GM21619 (cell line): ENCODE results near the gene PXYLP1.

Experiments used
- ATAC-seq: cut with Tn5 transposase; IDR thresholded peaks from one replicate; pipeline ENCODE4 v1.9.1; 2021; ENCODE audit not compliant: unreplicated experiment

Gene PXYLP1

DNA sequence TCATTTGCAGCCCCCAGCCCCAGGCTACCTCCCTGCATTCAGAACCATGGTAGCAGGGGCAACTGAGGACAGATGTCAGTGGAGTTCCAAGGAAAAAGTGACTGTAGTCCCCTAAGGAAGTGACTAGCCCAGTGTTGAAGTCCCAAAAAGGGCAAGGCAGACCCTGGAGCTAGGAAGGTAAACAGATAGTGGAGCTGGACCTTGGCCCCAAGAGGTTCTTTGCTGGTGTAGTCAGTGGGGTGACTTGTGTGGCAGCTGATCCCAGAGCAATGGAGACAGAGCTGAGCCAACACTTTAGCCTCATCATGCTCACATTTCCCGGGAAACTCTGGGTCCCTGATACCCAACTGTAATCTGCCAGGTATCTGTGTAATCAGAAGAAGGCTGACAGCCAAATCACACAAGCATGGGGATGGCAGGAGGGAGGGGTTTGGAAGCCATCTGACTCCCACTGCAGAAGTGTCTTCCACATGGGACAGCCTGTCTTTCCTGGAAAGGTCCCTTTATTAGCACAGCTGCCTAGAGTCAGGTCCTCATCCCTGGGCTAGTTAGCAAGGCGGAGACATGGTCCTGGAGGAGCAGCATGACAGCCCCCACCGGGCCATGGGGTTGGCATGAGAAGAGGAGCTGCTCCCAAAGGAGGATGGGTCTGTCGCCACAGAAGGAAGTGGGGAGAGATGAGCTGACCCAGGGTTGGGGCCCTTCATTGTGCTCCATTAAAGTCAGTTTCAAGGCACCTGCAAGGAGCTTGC is 39.8 kb downstream of the PXYLP1 start:
- ATAC-seq = no peak

DNA sequence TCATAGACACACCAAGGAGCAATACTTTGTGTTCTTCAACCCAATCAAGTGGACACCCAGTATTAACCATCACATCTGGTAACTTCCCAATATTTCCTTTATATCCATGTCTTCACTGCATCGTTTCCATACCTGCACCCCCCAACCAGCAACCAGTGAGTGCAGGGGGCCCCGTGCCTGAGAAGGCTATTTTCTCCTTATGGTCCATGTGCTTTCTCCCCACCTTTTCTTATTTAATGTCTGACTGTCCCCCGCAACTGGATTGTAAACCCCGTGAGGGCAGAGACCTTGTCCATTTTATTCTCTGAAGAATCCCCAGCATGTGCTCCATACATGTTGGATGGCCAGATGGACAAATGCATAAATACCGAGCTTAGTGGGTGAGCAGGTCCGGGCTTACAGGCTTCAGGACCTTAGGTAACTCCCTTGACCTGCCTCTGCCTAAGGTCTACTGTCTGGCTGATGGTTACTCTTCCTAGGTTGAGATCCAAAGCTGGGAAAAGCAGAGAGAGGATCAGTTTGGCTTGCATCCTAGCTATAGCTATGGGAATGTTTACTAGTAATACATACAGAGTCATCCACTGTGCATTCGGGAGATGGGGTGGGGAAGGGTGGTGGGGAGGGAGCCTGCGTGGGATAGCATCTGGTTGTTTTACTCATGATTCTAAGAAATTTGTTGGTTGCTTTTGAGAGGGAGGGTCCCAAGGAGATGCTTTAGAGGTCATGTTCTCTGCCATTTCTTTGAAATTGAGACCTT is 41.5 kb downstream of the PXYLP1 start:
- no peak for ATAC-seq

DNA sequence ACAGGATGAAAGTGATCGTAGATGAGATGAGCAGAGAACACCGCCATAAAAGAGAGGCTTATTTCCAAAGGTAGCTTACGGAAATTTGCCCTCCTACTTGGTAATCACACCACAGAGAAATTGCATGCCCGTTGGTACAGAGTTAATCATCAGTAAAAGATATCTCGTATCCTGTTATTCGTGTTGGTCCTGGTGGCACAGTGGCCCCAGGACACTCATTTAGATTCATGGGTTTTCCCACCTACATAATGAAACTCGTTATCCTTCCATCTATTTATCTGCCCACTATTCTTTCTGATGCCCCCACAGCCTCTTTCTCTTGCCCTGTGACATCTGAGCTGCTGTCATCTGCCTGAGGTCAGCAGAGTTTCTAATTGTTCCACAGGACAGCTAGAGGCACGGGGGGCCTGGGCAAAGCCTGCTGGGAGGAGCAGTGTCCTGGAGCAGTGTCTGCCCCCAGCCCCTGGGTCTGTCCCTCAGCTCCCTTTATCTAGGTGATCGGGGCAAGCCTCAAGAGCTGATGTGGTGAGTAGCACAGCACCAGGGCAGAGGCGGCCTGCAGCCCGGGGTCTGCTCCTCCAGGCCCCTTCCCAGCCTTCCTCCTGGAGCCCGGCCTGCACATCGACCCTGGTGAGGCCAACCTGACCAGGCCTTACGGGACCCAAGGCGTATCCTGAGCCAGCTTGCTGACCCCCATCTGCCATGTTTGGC is 42.2 kb downstream of the PXYLP1 start:
- ATAC-seq = no peak

DNA sequence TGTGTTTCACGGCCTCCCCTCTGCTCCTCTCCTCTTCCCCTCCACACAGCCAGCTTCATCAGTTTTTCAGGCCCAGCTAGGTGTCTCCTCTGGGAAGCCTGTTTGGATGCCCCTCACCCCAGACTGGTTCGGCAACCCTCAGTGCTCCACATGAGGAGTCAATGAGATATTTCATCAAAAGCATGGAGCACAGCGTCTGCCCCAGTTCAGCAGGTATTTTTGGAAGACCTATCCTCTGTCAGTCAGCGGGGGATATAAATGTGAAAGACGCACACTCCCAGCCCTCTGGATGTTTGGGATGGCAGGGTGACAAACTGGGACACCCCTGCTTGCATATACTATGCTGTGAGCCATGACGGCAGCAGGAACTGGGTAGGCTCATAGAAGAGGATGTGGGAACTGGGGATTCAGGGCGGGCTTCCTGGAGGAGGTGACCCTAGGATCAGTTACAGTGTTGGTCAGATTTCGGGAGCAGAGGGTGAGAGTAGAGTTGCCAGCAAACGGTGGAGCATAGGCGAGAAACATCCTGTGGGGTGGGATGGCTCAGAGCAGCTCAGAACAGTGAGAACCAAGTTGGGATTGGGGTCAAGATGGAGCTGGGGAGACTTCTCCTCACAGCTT is 42.9 kb downstream of the PXYLP1 start:
- ATAC-seq = no peak

DNA sequence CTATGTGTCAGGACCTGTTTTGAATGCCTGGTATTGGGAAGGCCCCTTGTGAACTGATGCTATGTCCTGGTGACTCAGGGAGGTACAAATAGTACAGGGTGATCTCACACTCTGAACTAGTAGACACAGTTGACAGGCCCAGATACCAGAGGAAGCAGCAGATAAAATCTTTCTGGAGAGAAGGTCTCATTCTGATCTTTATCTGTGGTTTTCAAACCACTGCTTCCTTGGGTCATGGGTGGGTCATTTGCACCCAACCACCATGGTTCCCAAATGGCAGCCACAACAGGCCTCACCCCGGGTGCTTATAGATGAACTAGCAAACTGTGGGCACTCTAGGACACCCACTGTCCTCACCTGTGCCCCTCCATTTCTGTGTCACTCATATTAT is 43.4 kb downstream of the PXYLP1 start:
- peak; percentile 64 for ATAC-seq

DNA sequence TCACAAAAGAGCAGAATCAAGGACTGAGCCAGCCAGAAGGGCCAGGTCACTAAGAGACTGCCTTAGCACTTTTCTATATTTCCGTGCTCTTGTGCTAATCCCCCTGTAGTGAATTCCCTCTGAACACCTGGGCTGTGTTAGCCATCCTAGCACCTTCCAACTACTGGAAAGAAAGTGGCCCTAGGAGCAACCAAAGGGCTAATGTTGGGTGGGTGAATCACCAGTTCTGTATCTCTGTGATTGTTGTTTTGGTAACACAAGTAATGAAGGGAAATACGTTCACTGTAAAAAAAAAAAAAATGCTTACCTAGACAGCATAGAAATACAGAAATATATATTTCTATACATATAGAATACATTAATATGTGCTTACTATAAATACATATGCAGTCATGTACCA is 43.9 kb downstream of the PXYLP1 start:
- no peak for ATAC-seq

DNA sequence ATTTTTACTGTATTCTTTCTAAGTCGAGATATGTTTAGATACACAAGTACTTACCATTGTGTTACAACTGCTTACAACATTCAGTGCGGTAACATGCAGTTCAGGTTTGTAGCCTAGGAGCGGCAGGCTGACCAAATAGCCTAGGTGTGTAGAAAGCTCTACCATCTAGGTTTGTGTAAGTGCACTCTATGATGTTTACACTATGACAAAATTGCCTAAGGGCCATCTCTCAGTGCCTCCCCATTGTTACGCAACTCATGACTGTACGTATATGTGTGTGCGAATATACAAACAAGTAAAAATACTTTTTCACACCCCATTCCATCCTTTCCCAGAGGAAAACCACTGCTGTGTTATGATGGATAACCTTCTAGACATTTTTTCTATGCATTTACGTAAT is 44.3 kb downstream of the PXYLP1 start:
- no peak for ATAC-seq

DNA sequence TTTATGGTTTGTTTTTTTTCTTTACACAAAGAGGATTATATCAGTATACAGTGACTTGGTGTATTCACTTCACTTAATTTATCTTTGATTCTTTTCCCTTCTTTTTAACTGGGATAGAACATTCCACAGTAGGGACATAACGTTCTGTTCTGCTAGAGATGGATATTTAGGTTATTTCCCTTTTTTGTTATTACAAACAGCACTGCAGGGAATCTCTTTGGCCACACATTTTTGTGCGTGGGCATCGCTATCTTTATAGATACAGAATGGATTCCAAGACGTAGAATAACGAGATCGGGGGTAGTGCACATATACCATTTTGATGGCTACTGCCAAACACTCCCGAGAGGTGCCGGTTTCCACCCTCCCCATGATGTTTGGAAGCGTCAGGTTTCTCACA is 44.8 kb downstream of the PXYLP1 start:
- no peak for ATAC-seq

DNA sequence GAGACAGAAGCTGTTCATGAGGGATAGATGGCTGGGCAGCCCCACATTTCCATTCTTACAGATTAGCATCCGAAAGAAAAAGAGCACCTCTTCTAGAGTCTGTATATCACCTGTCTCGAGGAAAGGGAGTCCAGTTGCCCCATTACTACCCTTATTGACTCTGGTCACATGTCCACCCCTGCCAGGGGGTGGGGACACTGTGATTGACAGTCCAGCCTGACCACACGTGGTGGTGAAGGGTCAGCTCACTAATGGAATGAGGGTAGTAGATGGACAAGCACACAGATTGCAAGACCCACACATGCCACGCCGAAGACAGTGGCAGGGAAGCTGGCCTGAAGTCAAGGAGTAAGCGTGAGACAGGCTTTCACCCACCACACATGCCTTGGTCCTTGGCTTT is 45.8 kb downstream of the PXYLP1 start:
- no peak for ATAC-seq

DNA sequence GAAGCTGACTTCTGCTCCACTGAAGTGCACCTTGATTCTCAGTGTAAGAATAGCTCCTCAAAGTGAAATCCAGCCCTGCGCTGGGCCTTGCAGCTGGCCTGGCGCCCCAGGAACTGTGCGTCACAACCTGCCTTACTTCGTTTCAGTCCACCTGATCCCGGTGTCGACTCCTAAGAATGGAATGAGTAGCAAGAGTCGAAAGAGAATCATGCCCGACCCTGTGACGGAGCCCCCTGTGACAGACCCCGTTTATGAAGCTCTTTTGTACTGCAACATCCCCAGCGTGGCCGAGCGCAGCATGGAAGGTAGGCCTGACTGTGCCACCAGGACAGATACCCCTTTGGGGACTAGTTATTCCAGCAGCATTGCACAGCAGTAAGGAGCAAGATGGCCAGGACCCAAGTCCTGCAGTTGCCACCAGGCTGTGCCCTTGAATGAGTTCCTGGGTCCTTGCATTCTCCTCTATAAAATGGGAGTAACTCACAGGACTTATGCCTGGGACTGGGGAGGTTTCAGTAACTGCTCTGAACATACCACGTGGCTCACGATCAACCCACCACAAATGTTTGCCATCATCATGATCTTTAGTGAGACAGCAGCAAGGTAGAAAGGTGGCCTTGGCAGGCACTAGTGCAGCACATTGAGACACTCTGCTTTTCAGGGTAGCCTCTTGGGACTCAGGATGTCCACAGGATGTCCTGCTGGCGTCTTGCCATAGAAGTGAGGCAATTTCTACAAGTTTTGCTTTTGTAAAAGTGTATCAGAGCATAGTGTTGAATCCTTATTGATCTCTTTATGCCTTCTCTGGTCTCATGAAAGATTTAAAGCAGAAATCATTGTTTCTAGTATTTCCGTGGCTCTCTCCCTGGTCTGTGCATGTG is 46.8 kb downstream of the PXYLP1 start:
- ATAC-seq = no peak

DNA sequence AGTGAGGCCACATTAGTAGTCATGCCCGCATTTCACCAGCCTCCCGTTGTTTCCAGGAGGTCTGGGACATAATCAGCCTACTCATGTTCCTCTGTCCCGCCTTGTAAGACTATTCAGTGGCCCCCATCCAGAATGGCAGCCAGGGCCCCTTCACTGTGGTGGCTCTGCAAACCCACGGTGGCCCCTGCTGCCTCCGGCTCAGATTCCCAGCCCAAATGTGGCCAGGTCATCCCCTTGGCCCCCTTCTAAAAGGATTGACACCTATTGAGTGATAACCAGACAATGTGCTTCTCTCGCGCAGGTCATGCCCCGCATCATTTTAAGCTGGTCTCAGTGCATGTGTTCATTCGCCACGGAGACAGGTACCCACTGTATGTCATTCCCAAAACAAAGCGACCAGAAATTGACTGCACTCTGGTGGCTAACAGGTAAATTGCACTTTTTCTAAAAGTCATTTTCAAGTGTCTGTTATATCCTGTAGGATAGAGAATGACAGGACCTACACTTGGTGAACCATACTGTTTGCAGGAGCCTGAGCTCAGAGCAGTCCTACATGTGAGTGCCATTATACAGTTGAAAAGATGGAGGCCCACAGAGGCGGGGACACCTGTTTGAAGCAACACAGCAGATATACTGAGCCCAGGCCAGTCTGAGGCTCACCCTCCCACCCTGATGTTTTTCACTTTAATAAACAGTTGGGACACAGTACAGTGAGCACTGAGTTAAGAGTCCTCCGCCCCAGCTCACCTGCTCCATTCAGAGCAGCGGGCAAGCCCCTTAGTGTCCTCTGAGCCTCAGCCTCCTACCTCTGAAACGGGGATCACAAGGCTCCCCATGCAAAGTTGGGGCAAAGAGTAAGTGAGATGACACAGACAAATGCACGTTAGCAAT is 47.7 kb downstream of the PXYLP1 start:
- peak; percentile 52 for ATAC-seq

DNA sequence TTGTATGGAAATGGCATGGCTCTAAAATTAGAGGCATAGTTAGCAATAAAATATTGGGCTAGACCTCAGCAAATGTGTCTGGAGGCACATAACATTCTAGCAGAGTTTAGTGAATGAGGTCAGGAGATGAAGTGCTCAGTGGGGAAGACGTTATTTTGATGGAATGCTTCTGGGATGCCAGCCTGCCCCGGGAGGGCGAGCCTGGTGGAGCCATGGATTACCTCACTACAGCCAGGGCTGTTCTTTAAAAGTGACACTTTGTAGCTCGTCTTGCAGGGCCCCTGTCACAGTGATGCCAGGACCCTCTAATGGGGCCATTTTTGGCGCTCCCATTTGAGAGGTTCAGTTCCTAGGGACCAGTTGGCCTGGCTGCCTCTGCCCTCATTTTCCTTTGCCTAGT is 48.5 kb downstream of the PXYLP1 start:
- ATAC-seq = no peak

DNA sequence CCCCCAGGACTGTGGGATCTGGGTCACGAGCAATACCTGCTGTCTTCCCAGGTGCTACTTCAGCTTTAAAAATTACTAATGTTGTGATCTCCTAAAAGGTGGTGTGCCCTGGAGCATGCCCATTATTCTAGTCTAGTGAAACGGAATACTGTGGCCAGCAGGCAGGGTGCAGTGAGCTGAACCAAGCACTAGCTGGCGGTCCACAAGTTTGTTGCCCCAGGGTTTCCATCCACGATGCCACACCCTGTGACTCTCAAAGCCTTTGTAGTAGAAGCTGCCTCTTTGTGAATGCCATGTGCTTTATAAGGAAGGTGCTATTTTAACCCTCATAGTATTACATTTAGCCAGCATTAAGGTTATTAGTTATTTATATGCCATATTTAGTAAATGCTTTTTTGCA is 49.1 kb downstream of the PXYLP1 start:
- ATAC-seq = no peak

DNA sequence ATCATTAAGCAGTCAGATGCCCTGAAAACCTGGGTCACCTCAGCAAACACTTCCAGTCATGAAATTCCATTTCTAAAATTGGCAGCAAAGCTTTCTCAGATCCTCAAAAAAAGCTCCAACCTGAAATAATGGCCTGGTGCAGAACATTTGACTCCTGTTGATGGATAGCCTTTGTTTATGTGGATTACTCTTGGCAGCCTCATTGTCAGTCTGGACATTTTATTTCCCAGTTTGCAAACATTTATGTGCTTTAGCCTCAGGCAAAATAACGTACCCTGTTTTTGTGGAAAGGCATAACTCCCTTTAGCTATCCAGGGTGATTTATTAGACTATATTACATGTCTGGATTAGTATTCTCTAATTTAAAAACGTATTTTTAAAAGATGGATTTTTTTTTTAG is 53.9 kb downstream of the PXYLP1 start:
- ATAC-seq = no peak

DNA sequence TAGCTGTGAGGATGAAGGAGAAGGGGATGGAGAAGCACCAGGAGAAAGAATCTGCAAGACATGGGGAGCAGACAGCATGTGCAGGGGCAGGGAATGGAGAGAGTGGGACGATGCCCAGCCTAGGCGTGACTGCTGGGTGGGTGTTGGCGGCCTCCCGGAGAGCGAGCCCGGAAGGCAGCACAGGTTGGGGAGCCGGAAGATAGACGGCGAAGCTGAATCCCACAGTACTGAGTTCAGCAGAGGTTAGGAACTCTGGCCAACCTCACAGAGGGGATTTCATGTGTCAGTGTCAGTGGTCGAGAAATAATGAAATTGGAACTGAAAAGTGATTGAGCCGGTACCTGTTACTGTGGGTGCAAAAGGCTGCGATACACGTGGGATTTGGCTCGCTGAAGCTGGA is 55.2 kb downstream of the PXYLP1 start:
- ATAC-seq = peak; percentile 33

DNA sequence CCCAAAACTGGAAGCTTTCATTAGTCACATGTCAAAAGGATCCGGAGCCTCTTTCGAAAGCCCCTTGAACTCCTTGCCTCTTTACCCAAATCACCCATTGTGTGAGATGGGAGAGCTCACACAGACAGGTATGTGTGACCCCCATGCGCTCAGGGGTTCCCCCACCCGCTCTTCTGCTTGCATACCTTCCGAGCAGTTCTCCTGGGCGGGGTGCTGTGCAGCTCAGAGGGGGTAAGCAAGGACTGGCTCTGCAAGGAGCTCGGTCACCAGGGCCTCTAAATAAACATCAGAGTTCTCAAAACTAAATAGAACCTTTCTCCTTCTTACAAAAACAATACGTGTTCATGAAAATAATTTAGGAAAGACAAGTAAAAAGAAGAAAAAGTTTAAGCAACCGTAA is 55.7 kb downstream of the PXYLP1 start:
- ATAC-seq = peak; percentile 34

DNA sequence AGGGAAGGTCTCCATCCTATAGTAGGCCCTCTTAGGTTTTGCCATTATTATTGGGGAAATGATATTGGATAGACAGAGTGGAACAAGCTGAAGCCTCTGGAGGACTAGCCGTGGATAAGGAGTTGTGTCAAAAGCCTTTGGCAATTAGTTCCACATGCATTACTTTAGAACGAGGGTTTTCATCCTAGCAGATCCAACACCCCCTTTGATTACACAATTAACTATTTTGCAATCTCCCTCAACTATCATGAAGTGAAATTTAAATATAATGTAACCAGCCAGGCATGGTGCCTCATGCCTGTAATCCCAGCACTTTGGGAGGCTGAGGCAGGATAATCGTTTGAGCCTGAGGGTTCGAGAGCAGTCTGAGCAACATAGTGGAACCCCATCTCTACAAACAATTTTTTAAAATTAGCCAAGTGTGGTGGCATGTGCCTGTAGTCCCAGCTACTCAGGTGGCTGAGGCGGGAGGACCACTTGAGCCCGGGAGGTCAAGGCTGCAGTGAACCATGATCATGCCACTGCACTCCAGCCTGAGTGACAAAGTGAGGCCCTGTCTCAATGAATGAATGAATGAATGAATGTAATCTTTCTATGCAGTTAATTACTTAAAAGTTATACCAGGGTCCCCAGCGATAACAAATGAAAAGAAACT is 56.8 kb downstream of the PXYLP1 start:
- ATAC-seq = no peak

DNA sequence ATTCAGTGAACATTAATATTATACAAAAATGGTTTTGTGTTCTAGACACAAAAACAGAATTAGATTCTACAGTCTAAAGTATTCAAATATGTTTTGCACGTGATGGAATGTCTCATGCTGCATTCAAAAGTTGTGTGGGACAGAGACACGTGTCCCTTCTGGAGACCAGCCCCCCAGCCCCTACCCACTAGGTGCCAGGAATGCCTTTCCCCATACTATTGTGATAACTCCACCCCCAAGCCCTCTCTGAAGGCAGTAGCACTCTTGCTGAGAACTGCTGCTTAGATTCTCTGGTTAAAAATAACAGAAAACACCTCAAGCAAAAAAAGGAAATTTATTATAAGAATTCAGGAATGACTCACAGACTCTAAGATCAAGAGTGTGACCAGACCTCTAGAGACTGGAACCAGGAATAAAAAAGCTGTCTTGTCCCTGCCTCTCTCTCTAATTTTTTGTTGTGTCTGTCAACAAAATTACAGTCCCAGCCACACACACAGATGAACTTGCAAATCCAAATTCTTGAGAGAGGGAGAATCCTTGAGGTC is 57.7 kb downstream of the PXYLP1 start:
- no peak for ATAC-seq
